ENCODE data around the gene FARS2. TPM values are rescaled to one million over a fixed set of nuclear protein-coding genes. Genes with fewer than 3 reads are reported as not detected.

FARS2 gene
- total and polyA plus RNA-seq, 9 of the 15 experiments (the other 6 are each of a cell fraction or from before 2014, with no cell fraction given), result 16.5 to 62.2 (median 27.0) TPM

DNA sequence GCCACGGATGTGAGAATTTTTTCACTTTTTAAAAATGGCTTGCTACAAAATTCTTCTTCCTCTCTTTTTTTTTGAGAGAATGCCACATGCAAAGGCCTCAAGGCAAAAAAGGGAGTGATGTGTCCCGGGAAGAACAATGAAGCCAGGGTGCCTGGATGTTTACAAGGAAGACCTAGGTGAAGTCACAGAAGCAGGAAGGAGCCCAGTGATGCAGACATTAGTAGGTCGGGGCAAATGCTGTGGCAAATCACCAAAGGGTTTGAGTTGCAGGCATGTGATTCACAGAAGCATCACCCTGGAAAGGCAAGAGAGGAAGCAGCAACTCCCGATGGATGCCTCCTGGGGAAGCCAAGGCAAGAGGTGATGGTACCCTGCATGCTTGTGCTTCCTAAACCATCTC lies 46.8 kb downstream of the FARS2 start:
- ChIA-PET CTCF (ENCODE audit: low intra/inter-chr PET ratio) (no interaction called here), POLR2A (interaction anchor here (2.5 kb wide), 1 partner anchor 10 kb away, joined by 6 read pairs; no protein-coding TSS in a partner anchor)
- no peak overlapping the region for H2AFZ ChIP-seq (ENCODE audit: low read depth, low read length)
- no peak overlapping the region for H3K4me3 ChIP-seq
- no peak overlapping the region for H3K27ac ChIP-seq (ENCODE audit: extremely low read depth, low read depth, low read length)
- H3K79me2 ChIP-seq (ENCODE audit: control insufficient read depth, insufficient read depth, low read length), result peaks cover 32% of the 10 kb centered on the region
- WGBS (ENCODE audit: insufficient coverage, low coverage, missing lambda C conversion rate), result 66% methylated on average over 4 of the region's 4 CpGs
- FAIRE-seq (no peak), DNase-seq (ENCODE audit: extremely low read depth in 1 of 4, low spot score in 3 of 4) (no peak), ATAC-seq (no peak)
- no TSS peak for BruUV-seq (replicated peaks)
- H3K36me3 ChIP-seq (ENCODE audit: control insufficient read depth, insufficient read depth, low read length), result 0 out of 3 replicates have a peak, but pooled peaks cover 4% of the 10 kb centered on the region
- intact Hi-C loops (cut with micrococcal nuclease), result no loop called here
- no peaks in the 10 kb centered on the region for H3K9me3 ChIP-seq (replicated peaks; ENCODE audit: control insufficient read depth, insufficient read depth, low read depth, low read length)
- H3K4me2 ChIP-seq (ENCODE audit: insufficient read depth, low read length), result no peak overlapping the region
- H4K20me1 ChIP-seq (replicated peaks; ENCODE audit: control insufficient read depth, insufficient read depth, low read length), result no peaks in the 10 kb centered on the region
- H3K9ac ChIP-seq (ENCODE audit: insufficient read depth in 1 of 2, low read depth in 2 of 2, low read length in 2 of 2), result no peak overlapping the region
- peaks cover 4% of the 10 kb centered on the region in 2 experiments; a peak in 4 of 5 replicates for H3K4me1 ChIP-seq (replicated peaks in 1 of 2; ENCODE audit: control insufficient read depth in 2 of 2, insufficient read depth in 2 of 2, low read length in 2 of 2)
- H3K9me1 ChIP-seq (ENCODE audit: control insufficient read depth, insufficient read depth, low read length), result no peaks in the 10 kb centered on the region
- no peaks in the 10 kb centered on the region for H3K27me3 ChIP-seq (ENCODE audit: control insufficient read depth in 2 of 2, insufficient read depth in 2 of 2, low read length in 2 of 2)
- in situ Hi-C loops (cut with MboI), result no loop called here
- TF ChIP-seq POLR2H (tag; IDR thresholded peaks at IDR 0.05; ENCODE audit: low read depth) (no peak), IRF2 (CRISPR knock-in tag; IDR thresholded peaks at IDR 0.05) (no peak), PHF8 (IDR thresholded peaks at IDR 0.05; ENCODE audit: borderline replicate concordance, low read length) (no peak), KDM4B (IDR thresholded peaks at IDR 0.05; ENCODE audit: borderline replicate concordance in 2 of 2, low read depth in 1 of 2) (no peak), NCOA6 (IDR thresholded peaks at IDR 0.05) (no peak), TAL1 (IDR thresholded peaks at IDR 0.05) (no peak), MED1 (CRISPR knock-in tag; IDR thresholded peaks at IDR 0.05; ENCODE audit: borderline replicate concordance) (no peak), FOXA1 (IDR thresholded peaks at IDR 0.05; ENCODE audit: borderline replicate concordance) (no peak)
- TF ChIP-seq, protein P1, sequence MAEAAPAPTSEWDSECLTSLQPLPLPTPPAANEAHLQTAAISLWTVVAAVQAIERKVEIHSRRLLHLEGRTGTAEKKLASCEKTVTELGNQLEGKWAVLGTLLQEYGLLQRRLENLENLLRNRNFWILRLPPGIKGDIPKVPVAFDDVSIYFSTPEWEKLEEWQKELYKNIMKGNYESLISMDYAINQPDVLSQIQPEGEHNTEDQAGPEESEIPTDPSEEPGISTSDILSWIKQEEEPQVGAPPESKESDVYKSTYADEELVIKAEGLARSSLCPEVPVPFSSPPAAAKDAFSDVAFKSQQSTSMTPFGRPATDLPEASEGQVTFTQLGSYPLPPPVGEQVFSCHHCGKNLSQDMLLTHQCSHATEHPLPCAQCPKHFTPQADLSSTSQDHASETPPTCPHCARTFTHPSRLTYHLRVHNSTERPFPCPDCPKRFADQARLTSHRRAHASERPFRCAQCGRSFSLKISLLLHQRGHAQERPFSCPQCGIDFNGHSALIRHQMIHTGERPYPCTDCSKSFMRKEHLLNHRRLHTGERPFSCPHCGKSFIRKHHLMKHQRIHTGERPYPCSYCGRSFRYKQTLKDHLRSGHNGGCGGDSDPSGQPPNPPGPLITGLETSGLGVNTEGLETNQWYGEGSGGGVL (CRISPR knock-in tag; IDR thresholded peaks at IDR 0.05), result no peak
- TF ChIP-seq, protein P2, sequence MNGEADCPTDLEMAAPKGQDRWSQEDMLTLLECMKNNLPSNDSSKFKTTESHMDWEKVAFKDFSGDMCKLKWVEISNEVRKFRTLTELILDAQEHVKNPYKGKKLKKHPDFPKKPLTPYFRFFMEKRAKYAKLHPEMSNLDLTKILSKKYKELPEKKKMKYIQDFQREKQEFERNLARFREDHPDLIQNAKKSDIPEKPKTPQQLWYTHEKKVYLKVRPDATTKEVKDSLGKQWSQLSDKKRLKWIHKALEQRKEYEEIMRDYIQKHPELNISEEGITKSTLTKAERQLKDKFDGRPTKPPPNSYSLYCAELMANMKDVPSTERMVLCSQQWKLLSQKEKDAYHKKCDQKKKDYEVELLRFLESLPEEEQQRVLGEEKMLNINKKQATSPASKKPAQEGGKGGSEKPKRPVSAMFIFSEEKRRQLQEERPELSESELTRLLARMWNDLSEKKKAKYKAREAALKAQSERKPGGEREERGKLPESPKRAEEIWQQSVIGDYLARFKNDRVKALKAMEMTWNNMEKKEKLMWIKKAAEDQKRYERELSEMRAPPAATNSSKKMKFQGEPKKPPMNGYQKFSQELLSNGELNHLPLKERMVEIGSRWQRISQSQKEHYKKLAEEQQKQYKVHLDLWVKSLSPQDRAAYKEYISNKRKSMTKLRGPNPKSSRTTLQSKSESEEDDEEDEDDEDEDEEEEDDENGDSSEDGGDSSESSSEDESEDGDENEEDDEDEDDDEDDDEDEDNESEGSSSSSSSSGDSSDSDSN (IDR thresholded peaks at IDR 0.05; ENCODE audit: borderline replicate concordance in 1 of 2, low read depth in 2 of 2, low read length in 2 of 2), result no peak
- TF ChIP-seq, protein P3, sequence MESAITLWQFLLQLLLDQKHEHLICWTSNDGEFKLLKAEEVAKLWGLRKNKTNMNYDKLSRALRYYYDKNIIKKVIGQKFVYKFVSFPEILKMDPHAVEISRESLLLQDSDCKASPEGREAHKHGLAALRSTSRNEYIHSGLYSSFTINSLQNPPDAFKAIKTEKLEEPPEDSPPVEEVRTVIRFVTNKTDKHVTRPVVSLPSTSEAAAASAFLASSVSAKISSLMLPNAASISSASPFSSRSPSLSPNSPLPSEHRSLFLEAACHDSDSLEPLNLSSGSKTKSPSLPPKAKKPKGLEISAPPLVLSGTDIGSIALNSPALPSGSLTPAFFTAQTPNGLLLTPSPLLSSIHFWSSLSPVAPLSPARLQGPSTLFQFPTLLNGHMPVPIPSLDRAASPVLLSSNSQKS (CRISPR knock-in tag; IDR thresholded peaks at IDR 0.05), result no peak
- TF ChIP-seq, protein P4, sequence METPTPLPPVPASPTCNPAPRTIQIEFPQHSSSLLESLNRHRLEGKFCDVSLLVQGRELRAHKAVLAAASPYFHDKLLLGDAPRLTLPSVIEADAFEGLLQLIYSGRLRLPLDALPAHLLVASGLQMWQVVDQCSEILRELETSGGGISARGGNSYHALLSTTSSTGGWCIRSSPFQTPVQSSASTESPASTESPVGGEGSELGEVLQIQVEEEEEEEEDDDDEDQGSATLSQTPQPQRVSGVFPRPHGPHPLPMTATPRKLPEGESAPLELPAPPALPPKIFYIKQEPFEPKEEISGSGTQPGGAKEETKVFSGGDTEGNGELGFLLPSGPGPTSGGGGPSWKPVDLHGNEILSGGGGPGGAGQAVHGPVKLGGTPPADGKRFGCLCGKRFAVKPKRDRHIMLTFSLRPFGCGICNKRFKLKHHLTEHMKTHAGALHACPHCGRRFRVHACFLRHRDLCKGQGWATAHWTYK (CRISPR knock-in tag; IDR thresholded peaks at IDR 0.05), result no peak
- TF ChIP-seq, protein P5, sequence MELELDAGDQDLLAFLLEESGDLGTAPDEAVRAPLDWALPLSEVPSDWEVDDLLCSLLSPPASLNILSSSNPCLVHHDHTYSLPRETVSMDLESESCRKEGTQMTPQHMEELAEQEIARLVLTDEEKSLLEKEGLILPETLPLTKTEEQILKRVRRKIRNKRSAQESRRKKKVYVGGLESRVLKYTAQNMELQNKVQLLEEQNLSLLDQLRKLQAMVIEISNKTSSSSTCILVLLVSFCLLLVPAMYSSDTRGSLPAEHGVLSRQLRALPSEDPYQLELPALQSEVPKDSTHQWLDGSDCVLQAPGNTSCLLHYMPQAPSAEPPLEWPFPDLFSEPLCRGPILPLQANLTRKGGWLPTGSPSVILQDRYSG (tag; conservative IDR thresholded peaks at IDR 0.05; ENCODE audit: low read depth), result no peak
